Cardiac fibroblast (primary cell): ENCODE data around the gene OR10D3.
"Not testable (repeated sequence)": the region's sequence is repeated elsewhere in the genome, so short reads cannot be mapped to it uniquely, and the experiment has no call there.

Experiments used
- DNase-seq, 2 donors: peaks; one replicate each; pipeline versions ENCODE4 v3.0.0 to v3.0.0-alpha.2; 2010; ENCODE audit warnings: low read depth in 2 of 2
- H3K4me3 ChIP-seq, 2 donors: replicated peaks in 1 of 2; 1 replicate in 1 of 2; 2 replicates in 1 of 2; pipeline ENCODE4 v1.5.1; 2011; ENCODE audit warnings: low read depth in 2 of 2, low read length in 2 of 2, mild to moderate bottlenecking in 2 of 2, moderate library complexity in 1 of 2
- TF ChIP-seq, protein P1 (sequence below): IDR thresholded peaks from one replicate; pipeline ENCODE4 v1.5.1; 2011; ENCODE audit warnings: low read depth, mild to moderate bottlenecking, low read length, inconsistent platforms

OR10D3 gene

DNA sequence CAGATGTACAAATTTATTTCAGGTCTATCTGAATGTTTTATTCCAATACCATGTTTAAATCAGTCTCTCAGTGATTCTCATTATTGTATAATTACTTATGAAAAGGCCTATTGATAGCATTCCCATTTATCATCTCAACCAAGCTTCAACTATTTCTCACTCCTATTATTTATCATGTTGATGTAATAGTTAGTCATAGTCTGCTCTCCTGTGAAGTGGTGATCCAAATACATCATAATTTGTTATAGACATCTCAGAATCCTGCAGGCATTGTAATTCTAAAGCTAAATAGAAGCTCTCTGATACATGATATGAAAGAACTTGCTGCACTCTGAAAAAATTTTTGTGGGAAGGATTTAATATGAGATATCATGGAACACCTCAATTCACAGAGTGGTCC is 36.0 kb downstream of the OR10D3 start:
- DNase-seq: peak in 1 of 2 donors; percentile 25
- no peak overlapping the region for H3K4me3 ChIP-seq
- TF ChIP-seq, protein P1, sequence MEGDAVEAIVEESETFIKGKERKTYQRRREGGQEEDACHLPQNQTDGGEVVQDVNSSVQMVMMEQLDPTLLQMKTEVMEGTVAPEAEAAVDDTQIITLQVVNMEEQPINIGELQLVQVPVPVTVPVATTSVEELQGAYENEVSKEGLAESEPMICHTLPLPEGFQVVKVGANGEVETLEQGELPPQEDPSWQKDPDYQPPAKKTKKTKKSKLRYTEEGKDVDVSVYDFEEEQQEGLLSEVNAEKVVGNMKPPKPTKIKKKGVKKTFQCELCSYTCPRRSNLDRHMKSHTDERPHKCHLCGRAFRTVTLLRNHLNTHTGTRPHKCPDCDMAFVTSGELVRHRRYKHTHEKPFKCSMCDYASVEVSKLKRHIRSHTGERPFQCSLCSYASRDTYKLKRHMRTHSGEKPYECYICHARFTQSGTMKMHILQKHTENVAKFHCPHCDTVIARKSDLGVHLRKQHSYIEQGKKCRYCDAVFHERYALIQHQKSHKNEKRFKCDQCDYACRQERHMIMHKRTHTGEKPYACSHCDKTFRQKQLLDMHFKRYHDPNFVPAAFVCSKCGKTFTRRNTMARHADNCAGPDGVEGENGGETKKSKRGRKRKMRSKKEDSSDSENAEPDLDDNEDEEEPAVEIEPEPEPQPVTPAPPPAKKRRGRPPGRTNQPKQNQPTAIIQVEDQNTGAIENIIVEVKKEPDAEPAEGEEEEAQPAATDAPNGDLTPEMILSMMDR: no peak

DNA sequence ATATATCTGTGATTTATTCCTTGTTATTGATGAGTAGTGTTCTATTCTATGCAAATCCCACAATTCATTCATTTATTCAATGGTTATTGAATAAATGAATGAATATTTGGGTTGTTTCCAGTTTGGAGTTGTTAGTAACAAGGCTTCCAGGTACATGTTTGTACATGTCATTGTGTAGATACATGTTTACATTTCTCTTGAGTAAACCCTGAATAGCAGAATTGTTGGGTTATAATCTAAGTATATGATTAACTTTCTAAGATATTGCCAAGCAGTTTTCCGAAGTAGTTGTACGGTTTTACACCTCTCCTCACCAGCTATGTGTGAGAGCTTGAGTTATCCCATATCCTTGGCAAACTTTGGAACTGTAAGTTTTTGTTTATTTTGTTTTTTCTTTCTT is 39.3 kb downstream of the OR10D3 start:
- no peak overlapping the region for H3K4me3 ChIP-seq
- TF ChIP-seq, protein P1: no peak
- no peak for DNase-seq

DNA sequence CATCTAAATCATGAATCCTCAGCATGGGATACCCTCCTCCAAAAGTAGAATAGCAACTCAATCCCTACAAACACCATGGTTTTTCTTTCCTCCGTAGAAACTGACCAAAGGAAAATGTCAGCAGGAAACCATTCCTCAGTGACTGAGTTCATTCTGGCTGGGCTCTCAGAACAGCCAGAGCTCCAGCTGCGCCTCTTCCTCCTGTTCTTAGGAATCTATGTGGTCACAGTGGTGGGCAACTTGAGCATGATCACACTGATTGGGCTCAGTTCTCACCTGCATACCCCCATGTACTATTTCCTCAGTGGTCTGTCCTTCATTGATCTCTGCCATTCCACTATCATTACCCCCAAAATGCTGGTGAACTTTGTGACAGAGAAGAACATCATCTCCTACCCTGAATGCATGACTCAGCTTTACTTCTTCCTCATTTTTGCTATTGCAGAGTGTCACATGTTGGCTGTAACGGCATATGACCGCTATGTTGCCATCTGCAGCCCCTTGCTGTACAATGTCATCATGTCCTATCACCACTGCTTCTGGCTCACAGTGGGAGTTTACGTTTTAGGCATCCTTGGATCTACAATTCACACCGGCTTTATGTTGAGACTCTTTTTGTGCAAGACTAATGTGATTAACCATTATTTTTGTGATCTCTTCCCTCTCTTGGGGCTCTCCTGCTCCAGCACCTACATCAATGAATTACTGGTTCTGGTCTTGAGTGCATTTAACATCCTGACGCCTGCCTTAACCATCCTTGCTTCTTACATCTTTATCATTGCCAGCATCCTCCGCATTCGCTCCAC is 41.7 kb downstream of the OR10D3 start:
- peak in 1 of 2 donors; percentile 9 for DNase-seq
- H3K4me3 ChIP-seq: not testable (repeated sequence)

DNA sequence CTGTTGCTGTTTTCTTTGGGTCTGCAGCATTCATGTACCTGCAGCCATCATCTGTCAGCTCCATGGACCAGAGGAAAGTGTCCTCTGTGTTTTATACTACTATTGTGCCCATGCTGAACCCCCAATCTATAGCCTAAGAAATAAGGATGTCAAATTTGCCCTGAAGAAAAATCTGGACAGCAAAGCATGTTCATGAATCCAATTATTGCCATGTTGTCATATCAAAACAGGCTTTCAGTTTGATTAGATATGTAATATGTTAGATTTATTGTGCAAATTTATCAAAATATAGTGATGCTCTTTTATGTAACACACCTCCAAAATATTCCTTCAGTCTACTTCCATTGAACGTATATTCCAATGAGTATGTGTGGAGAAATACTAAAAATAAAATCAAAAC is 42.3 kb downstream of the OR10D3 start:
- TF ChIP-seq, protein P1: no peak
- H3K4me3 ChIP-seq: no peak overlapping the region
- no peak for DNase-seq

DNA sequence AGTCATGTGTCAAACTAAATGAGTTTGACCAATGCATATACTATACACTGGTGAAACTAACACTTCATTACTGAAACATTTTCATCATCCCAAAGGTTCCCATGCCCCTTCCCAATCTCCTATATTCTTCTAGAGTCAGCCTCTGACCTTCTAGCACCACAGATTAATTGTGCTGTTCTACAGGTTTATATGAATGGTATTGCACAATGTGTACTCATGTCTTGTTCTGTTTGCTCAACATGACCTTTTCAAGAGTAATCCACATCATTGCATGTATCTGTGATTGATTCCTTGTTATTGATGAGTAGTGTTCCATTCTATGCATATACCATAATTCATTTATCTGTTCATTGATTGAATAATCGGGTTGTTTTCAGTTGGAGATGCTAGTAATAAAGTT is 50.2 kb downstream of the OR10D3 start:
- TF ChIP-seq, protein P1: no peak
- no peak overlapping the region for H3K4me3 ChIP-seq
- no peak for DNase-seq
